ENCODE results near the gene STAP1. TPM values are rescaled to one million over a fixed set of nuclear protein-coding genes. Genes with fewer than 3 reads are reported as not detected.

Gene STAP1
- total RNA-seq, 3 donors from 2014 or later, result 0.32 TPM; not detected in 2

DNA sequence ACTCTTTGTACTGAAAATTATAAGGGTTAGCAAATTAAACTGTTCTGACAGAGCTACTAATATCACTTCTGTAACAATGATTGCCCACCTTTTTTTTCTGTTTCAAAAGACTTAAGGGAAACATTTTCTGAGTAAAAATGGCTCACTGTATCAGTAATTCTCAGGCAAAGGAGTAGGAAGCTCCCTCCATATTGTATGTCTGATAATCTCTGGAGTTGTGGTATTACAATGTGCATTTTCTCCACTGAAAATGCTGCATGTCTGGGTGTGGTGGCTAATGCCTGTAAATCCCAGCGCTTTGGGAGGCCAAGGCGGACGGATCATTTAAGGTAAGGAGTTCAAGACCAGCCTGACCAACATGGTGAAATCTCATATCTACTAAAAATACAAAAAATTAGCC is 4.4 kb upstream of the STAP1 start:
- TF ChIP-seq POLR2A (IDR thresholded peaks at IDR 0.05) (no peak), CTCF (IDR thresholded peaks at IDR 0.05) (no peak), POLR2AphosphoS5 (IDR thresholded peaks at IDR 0.05) (no peak)

GRCh38 chr4:67555447-67555846 is 3.1 kb upstream of the STAP1 start:
- no peak overlapping the region for H3K4me3 ChIP-seq
- intact Hi-C loops (cut with DNase I; ENCODE audit: low total_unique reads), result no loop called here
- TF ChIP-seq CTCF (IDR thresholded peaks at IDR 0.05) (no peak), POLR2AphosphoS5 (IDR thresholded peaks at IDR 0.05) (no peak), POLR2A (IDR thresholded peaks at IDR 0.05) (no peak)
- no peaks in the 10 kb centered on the region for H3K4me1 ChIP-seq
- H3K27me3 ChIP-seq, result no peaks in the 10 kb centered on the region
- DNase-seq (ENCODE audit: low spot score in 2 of 2), result no peak
- no peak overlapping the region for H3K27ac ChIP-seq
- H3K9me3 ChIP-seq, result no peaks in the 10 kb centered on the region
- no peaks in the 10 kb centered on the region for H3K36me3 ChIP-seq

More for the DNA sequence above, 4.4 kb upstream of the STAP1 start:
- no peak for DNase-seq (ENCODE audit: low spot score in 2 of 2)
- Histone ChIP-seq H3K9me3 (no peaks in the 10 kb centered on the region), H3K36me3 (no peaks in the 10 kb centered on the region), H3K4me1 (no peaks in the 10 kb centered on the region), H3K4me3 (no peak overlapping the region), H3K27ac (no peak overlapping the region), H3K27me3 (no peaks in the 10 kb centered on the region)
- intact Hi-C loops (cut with DNase I; ENCODE audit: low total_unique reads), result no loop called here

GRCh38 chr4:67556436-67556835 is 2.1 kb upstream of the STAP1 start:
- H3K36me3 ChIP-seq, result no peaks in the 10 kb centered on the region
- no peaks in the 10 kb centered on the region for H3K9me3 ChIP-seq
- H3K4me1 ChIP-seq, result no peaks in the 10 kb centered on the region
- no peaks in the 10 kb centered on the region for H3K27me3 ChIP-seq
- no peak overlapping the region for H3K27ac ChIP-seq
- TF ChIP-seq POLR2AphosphoS5 (IDR thresholded peaks at IDR 0.05) (no peak), CTCF (IDR thresholded peaks at IDR 0.05) (no peak), POLR2A (IDR thresholded peaks at IDR 0.05) (no peak)
- no peak for DNase-seq (ENCODE audit: low spot score in 2 of 2)
- intact Hi-C loops (cut with DNase I; ENCODE audit: low total_unique reads), result no loop called here
- no peak overlapping the region for H3K4me3 ChIP-seq

DNA sequence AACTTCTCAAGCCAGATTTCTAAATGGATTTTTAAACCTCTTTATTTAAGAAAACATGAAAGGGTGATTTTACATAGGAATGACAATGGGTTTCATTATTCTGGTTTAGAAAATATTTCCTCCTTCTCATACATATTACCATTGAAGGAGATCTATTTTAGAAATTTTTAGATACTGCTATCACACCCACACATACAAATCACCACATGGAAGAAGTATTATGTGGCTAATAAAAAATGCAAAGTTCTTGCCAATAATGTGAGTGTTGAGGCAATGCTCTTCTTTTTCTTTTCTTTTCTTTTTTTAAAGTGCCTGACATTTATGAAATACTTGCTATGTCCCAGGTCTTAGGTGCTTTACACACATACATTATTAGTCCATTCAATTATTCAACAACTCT is 6.8 kb downstream of the STAP1 start:
- Histone ChIP-seq H3K9me3 (no peaks in the 10 kb centered on the region), H3K4me3 (no peak overlapping the region), H3K36me3 (no peaks in the 10 kb centered on the region), H3K27me3 (no peaks in the 10 kb centered on the region), H3K27ac (no peak overlapping the region), H3K4me1 (no peaks in the 10 kb centered on the region)
- intact Hi-C loops (cut with DNase I; ENCODE audit: low total_unique reads), result no loop called here
- no peak for DNase-seq (ENCODE audit: low spot score in 2 of 2)
- no peak for TF ChIP-seq CTCF (IDR thresholded peaks at IDR 0.05)
- no peak for TF ChIP-seq POLR2AphosphoS5 (IDR thresholded peaks at IDR 0.05)
- TF ChIP-seq POLR2A (IDR thresholded peaks at IDR 0.05), result no peak

GRCh38 chr4:67566335-67566734 is 7.8 kb downstream of the STAP1 start:
- intact Hi-C loops (cut with DNase I; ENCODE audit: low total_unique reads), result no loop called here
- H3K36me3 ChIP-seq, result no peaks in the 10 kb centered on the region
- no peaks in the 10 kb centered on the region for H3K4me1 ChIP-seq
- DNase-seq (ENCODE audit: low spot score in 2 of 2), result no peak
- H3K4me3 ChIP-seq, result no peak overlapping the region
- H3K27ac ChIP-seq, result no peak overlapping the region
- H3K9me3 ChIP-seq, result no peaks in the 10 kb centered on the region
- no peaks in the 10 kb centered on the region for H3K27me3 ChIP-seq
- TF ChIP-seq POLR2AphosphoS5 (IDR thresholded peaks at IDR 0.05) (no peak), POLR2A (IDR thresholded peaks at IDR 0.05) (no peak), CTCF (IDR thresholded peaks at IDR 0.05) (no peak)
